Measurements from ENCODE around the gene MYBBP1A.

GRCh38 chr17:4525691-4526397 is 29.3 kb downstream of the MYBBP1A start:
- TF ChIP-seq REST (IDR thresholded peaks at IDR 0.05; ENCODE audit: low read depth) (no peak), FOXM1 (IDR thresholded peaks at IDR 0.05; ENCODE audit: borderline replicate concordance, low read depth) (no peak), EP300 (IDR thresholded peaks at IDR 0.05; ENCODE audit: borderline replicate concordance) (no peak), EGR1 (IDR thresholded peaks at IDR 0.05) (no peak), RAD21 (IDR thresholded peaks at IDR 0.05; ENCODE audit: low read depth) (no peak), YY1 (IDR thresholded peaks at IDR 0.05; ENCODE audit: low read depth) (no peak), MAX (IDR thresholded peaks at IDR 0.05) (no peak), TAF1 (IDR thresholded peaks at IDR 0.05; ENCODE audit: low read depth) (no peak), CEBPB (IDR thresholded peaks at IDR 0.05) (no peak), CREB1 (IDR thresholded peaks at IDR 0.05; ENCODE audit: low read depth) (no peak), TEAD4 (IDR thresholded peaks at IDR 0.05) (no peak), ZBTB7A (IDR thresholded peaks at IDR 0.05; ENCODE audit: low read depth) (no peak), TCF12 (IDR thresholded peaks at IDR 0.05; ENCODE audit: low read depth) (no peak)

All from Ishikawa (cell line).